ENCODE measurements around the gene CEP85.

CEP85 gene

GRCh38 chr1:26317612-26318337 lies 83.8 kb downstream of the CEP85 start, which contains the start of gene CD52:
Gene CD52 (plus strand): TSS chr1:26317958. CDS start chr1:26318018, 60 bp downstream.
- no peak for DNase-seq

GRCh38 chr1:26318338-26319064 lies 84.5 kb downstream of the CEP85 start:
- no peak for DNase-seq

GRCh38 chr1:26320896-26321295 lies 86.9 kb downstream of the CEP85 start:
- no peak for DNase-seq

- DNase-seq = peak; percentile 42 to 80 (median 75)
Observed at GRCh38 chr1:26321315-26322041, 87.5 kb downstream of the CEP85 start.

- no peak for DNase-seq
Observed at GRCh38 chr1:26322042-26322331, 88.0 kb downstream of the CEP85 start.

- DNase-seq = no peak
Observed at GRCh38 chr1:26323382-26323781, 89.4 kb downstream of the CEP85 start.

- no peak for DNase-seq
Observed at GRCh38 chr1:26324550-26324949, 90.5 kb downstream of the CEP85 start.

GRCh38 chr1:26327956-26328362 lies 94.0 kb downstream of the CEP85 start:
- DNase-seq = peak in 2 of 3 experiments; percentile 89 to 94

All from NCI-H1417 (cell line).